ENCODE results near the gene SLC6A4. TPM values are rescaled to one million over a fixed set of nuclear protein-coding genes. Genes with fewer than 3 reads are reported as not detected.

The SLC6A4 gene
- total and polyA plus RNA-seq, 10 donors = under 0.01 to 0.34 (median 0.15) TPM; not detected in 3

- TF ChIP-seq POLR2A (IDR thresholded peaks at IDR 0.05) (no peak), POLR2AphosphoS5 (IDR thresholded peaks at IDR 0.05) (no peak), CTCF (IDR thresholded peaks at IDR 0.05 in 8 of 11, conservative IDR thresholded peaks at IDR 0.05 in 3 of 11) (no peak)
- WGBS, 5 donors = 76 to 87% (median 81%) methylated on average over 7 of the region's 7 CpGs
- DNase-seq = peak; percentile 13
- H3K27me3 ChIP-seq (replicated peaks in 1 of 7) = peaks cover 0 to 36% (median 5%) of the 10 kb centered on the region in 7 donors
- H3K4me3 ChIP-seq = no peak overlapping the region
- H3K9me3 ChIP-seq = no peaks in the 10 kb centered on the region
- no peaks in the 10 kb centered on the region for H3K36me3 ChIP-seq
- intact Hi-C loops (cut with DNase I; ENCODE audit: low total_unique reads) = no loop called here
- H3K4me1 ChIP-seq = no peaks in the 10 kb centered on the region
- no peak overlapping the region for H3K27ac ChIP-seq
Measured at GRCh38 chr17:30229012-30229411, 6.5 kb downstream of the SLC6A4 start.

GRCh38 chr17:30228011-30228410 is 7.5 kb downstream of the SLC6A4 start:
- no peak for TF ChIP-seq POLR2AphosphoS5 (IDR thresholded peaks at IDR 0.05)
- TF ChIP-seq CTCF (IDR thresholded peaks at IDR 0.05 in 8 of 11, conservative IDR thresholded peaks at IDR 0.05 in 3 of 11) = no peak
- TF ChIP-seq POLR2A (IDR thresholded peaks at IDR 0.05) = no peak
- H3K27ac ChIP-seq = no peak overlapping the region
- H3K27me3 ChIP-seq (replicated peaks in 1 of 7) = peaks cover 0 to 26% (median 1%) of the 10 kb centered on the region in 7 donors
- intact Hi-C loops (cut with DNase I; ENCODE audit: low total_unique reads) = no loop called here
- DNase-seq = no peak
- H3K4me1 ChIP-seq = no peaks in the 10 kb centered on the region
- no peak overlapping the region for H3K4me3 ChIP-seq
- no peaks in the 10 kb centered on the region for H3K9me3 ChIP-seq
- H3K36me3 ChIP-seq = no peaks in the 10 kb centered on the region
- WGBS, 5 donors = 66 to 85% (median 75%) methylated on average over 3 of the region's 3 CpGs

DNA sequence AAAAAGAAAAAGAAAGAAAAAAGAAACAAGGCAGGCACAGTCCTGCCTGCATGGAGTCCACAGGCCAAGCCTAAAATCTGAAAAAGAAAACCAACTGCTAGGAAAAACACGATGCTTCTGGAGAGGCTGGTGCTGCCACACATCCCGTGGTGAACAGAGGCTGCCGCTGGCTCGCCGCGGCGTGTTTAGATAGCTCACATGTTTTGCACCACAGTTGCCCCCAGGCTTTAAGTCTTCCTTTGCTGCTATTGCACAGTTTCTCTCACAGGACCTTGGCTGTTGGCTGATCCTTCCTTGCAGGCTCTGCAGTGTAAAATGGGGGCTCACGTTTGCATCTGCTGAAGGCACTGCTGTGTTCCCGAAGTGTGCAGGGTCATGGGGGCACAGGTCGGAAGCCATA is 8.6 kb downstream of the SLC6A4 start:
- Histone ChIP-seq H3K9me3 (no peaks in the 10 kb centered on the region), H3K36me3 (no peaks in the 10 kb centered on the region), H3K27me3 (replicated peaks in 1 of 7) (peaks cover 0 to 15% (median 0%) of the 10 kb centered on the region in 7 donors), H3K4me1 (no peaks in the 10 kb centered on the region), H3K4me3 (no peak overlapping the region), H3K27ac (no peak overlapping the region)
- DNase-seq = peak; percentile 43
- no peak for TF ChIP-seq POLR2AphosphoS5 (IDR thresholded peaks at IDR 0.05)
- intact Hi-C loops (cut with DNase I; ENCODE audit: low total_unique reads) = no loop called here
- 90 to 96% (median 92%) methylated on average over 10 of the region's 10 CpGs for WGBS, 5 donors

DNA sequence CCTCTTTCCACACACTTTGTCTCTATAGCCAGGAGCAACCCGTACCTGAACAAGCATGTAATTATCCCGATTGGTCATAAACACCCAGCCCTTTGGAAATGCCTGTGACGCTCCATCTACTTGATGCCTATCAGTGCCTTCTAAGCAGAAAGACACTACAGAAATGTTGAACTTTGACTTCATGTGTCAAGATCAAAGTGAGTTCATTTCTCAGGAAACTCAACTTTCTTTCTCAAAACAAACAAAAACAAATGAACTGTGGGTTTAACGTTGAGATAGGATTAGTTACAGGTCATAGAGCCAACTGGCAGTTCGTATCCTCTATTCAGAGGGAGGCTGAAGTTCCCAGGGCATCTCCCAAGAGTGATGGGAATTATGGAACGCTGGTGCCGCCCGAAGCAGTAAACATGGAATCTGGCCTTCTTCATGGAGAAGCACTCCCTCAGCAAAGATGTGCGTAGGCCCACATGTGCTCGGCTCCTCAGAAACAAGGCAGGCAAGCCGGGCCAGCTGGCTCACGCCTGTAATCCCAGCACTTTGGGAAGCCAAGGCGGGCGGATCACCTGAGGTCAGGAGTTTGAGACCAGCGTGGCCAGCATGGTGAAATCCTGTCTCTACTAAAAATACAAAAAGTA is 9.5 kb downstream of the SLC6A4 start:
- Histone ChIP-seq H3K27me3 (replicated peaks in 1 of 7) (peaks cover 0 to 15% (median 0%) of the 10 kb centered on the region in 7 donors), H3K36me3 (no peaks in the 10 kb centered on the region), H3K27ac (no peak overlapping the region), H3K4me3 (no peak overlapping the region), H3K9me3 (no peaks in the 10 kb centered on the region), H3K4me1 (no peaks in the 10 kb centered on the region)
- intact Hi-C loops (cut with DNase I; ENCODE audit: low total_unique reads) = no loop called here
- WGBS, 5 donors = 84 to 88% (median 86%) methylated on average over 15 of the region's 15 CpGs
- TF ChIP-seq CTCF (IDR thresholded peaks at IDR 0.05 in 8 of 11, conservative IDR thresholded peaks at IDR 0.05 in 3 of 11) (no peak), POLR2AphosphoS5 (IDR thresholded peaks at IDR 0.05) (no peak), POLR2A (IDR thresholded peaks at IDR 0.05) (no peak)
- DNase-seq = peak; percentile 27

All from spleen (tissue), 11 donors.